Mucosa of rectum (tissue), 2 donors: ENCODE data around the gene GPR155.

Source experiments
- H3K27ac ChIP-seq, 2 donors: one replicate each; pipeline ENCODE4 v1.7.0; 2013; ENCODE audit warnings: inconsistent platforms in 2 of 2, low read depth in 2 of 2, low read length in 2 of 2
- H3K27me3 ChIP-seq, 2 donors: one replicate each; pipeline ENCODE4 v1.7.0; 2013; ENCODE audit warnings: low read length in 2 of 2; ENCODE audit not compliant: control insufficient read depth in 2 of 2, insufficient read depth in 2 of 2
- H3K36me3 ChIP-seq, 2 donors: one replicate each; pipeline ENCODE4 v1.7.0; 2013; ENCODE audit warnings: low read length in 2 of 2; ENCODE audit not compliant: control insufficient read depth in 2 of 2, insufficient read depth in 2 of 2
- H3K4me1 ChIP-seq, 2 donors: one replicate each; pipeline ENCODE4 v1.7.0; 2013; ENCODE audit warnings: low read length in 2 of 2, mild to moderate bottlenecking in 1 of 2; ENCODE audit not compliant: control insufficient read depth in 2 of 2, insufficient read depth in 2 of 2
- H3K4me3 ChIP-seq, 2 donors: one replicate each; pipeline ENCODE4 v1.7.0; 2013; ENCODE audit warnings: low read length in 2 of 2
- H3K9ac ChIP-seq, 2 donors: one replicate each; pipeline ENCODE4 v1.7.0; 2013; ENCODE audit warnings: low read length in 2 of 2, low read depth in 1 of 2, mild to moderate bottlenecking in 1 of 2
- H3K9me3 ChIP-seq, 2 donors: one replicate each; pipeline ENCODE4 v1.7.0; 2013; ENCODE audit warnings: low read length in 2 of 2; ENCODE audit not compliant: control insufficient read depth in 2 of 2
- donor health status: healthy.
- donor health status: Normal muscosa, but diverticular disease.

GPR155 gene

GRCh38 chr2:174473796-174474195, 13.0 kb downstream of the GPR155 start:
- Histone ChIP-seq H3K27ac (no peak overlapping the region), H3K27me3 (no peaks in the 10 kb centered on the region), H3K9me3 (no peaks in the 10 kb centered on the region), H3K36me3 (no peaks in the 10 kb centered on the region), H3K9ac (no peak overlapping the region), H3K4me1 (no peaks in the 10 kb centered on the region), H3K4me3 (no peak overlapping the region)

GRCh38 chr2:174465327-174465726, 21.5 kb downstream of the GPR155 start:
- Histone ChIP-seq H3K9ac (no peak overlapping the region), H3K36me3 (no peaks in the 10 kb centered on the region), H3K4me1 (no peaks in the 10 kb centered on the region), H3K9me3 (no peaks in the 10 kb centered on the region), H3K4me3 (no peak overlapping the region), H3K27me3 (no peaks in the 10 kb centered on the region), H3K27ac (no peak overlapping the region)

GRCh38 chr2:174461221-174461620, 25.6 kb downstream of the GPR155 start:
- no peak overlapping the region for H3K27ac ChIP-seq
- no peak overlapping the region for H3K4me3 ChIP-seq
- no peaks in the 10 kb centered on the region for H3K4me1 ChIP-seq
- no peaks in the 10 kb centered on the region for H3K9me3 ChIP-seq
- H3K36me3 ChIP-seq, result no peaks in the 10 kb centered on the region
- no peak overlapping the region for H3K9ac ChIP-seq
- no peaks in the 10 kb centered on the region for H3K27me3 ChIP-seq

GRCh38 chr2:174454566-174454965, 32.3 kb downstream of the GPR155 start:
- Histone ChIP-seq H3K9ac (no peak overlapping the region), H3K36me3 (no peaks in the 10 kb centered on the region), H3K27me3 (no peaks in the 10 kb centered on the region), H3K27ac (no peak overlapping the region), H3K4me3 (no peak overlapping the region), H3K9me3 (no peaks in the 10 kb centered on the region), H3K4me1 (no peaks in the 10 kb centered on the region)

- no peak overlapping the region for H3K4me3 ChIP-seq
- H3K9me3 ChIP-seq, result no peaks in the 10 kb centered on the region
- H3K4me1 ChIP-seq, result no peaks in the 10 kb centered on the region
- H3K27ac ChIP-seq, result no peak overlapping the region
- no peak overlapping the region for H3K9ac ChIP-seq
- no peaks in the 10 kb centered on the region for H3K27me3 ChIP-seq
- H3K36me3 ChIP-seq, result no peaks in the 10 kb centered on the region
Observed at GRCh38 chr2:174450021-174450816, 36.6 kb downstream of the GPR155 start.

GRCh38 chr2:174449033-174449432, 37.8 kb downstream of the GPR155 start:
- H3K9ac ChIP-seq, result no peak overlapping the region
- no peak overlapping the region for H3K4me3 ChIP-seq
- no peaks in the 10 kb centered on the region for H3K9me3 ChIP-seq
- H3K36me3 ChIP-seq, result no peaks in the 10 kb centered on the region
- H3K27ac ChIP-seq, result no peak overlapping the region
- no peaks in the 10 kb centered on the region for H3K27me3 ChIP-seq
- H3K4me1 ChIP-seq, result no peaks in the 10 kb centered on the region

GRCh38 chr2:174446531-174446930, 40.3 kb downstream of the GPR155 start:
- Histone ChIP-seq H3K27ac (no peak overlapping the region), H3K4me3 (no peak overlapping the region), H3K4me1 (no peaks in the 10 kb centered on the region), H3K36me3 (no peaks in the 10 kb centered on the region), H3K27me3 (no peaks in the 10 kb centered on the region), H3K9me3 (no peaks in the 10 kb centered on the region), H3K9ac (no peak overlapping the region)

GRCh38 chr2:174445248-174445647, 41.6 kb downstream of the GPR155 start:
- no peaks in the 10 kb centered on the region for H3K27me3 ChIP-seq
- H3K9me3 ChIP-seq, result no peaks in the 10 kb centered on the region
- H3K4me3 ChIP-seq, result no peak overlapping the region
- no peaks in the 10 kb centered on the region for H3K36me3 ChIP-seq
- no peak overlapping the region for H3K27ac ChIP-seq
- H3K4me1 ChIP-seq, result no peaks in the 10 kb centered on the region
- H3K9ac ChIP-seq, result no peak overlapping the region

GRCh38 chr2:174444761-174445160, 42.1 kb downstream of the GPR155 start:
- H3K27me3 ChIP-seq, result no peaks in the 10 kb centered on the region
- H3K4me1 ChIP-seq, result no peaks in the 10 kb centered on the region
- no peaks in the 10 kb centered on the region for H3K9me3 ChIP-seq
- no peak overlapping the region for H3K27ac ChIP-seq
- H3K36me3 ChIP-seq, result no peaks in the 10 kb centered on the region
- H3K9ac ChIP-seq, result no peak overlapping the region
- no peak overlapping the region for H3K4me3 ChIP-seq

GRCh38 chr2:174442546-174443510, 44.0 kb downstream of the GPR155 start:
- H3K4me1 ChIP-seq, result no peaks in the 10 kb centered on the region
- H3K27ac ChIP-seq, result no peak overlapping the region
- H3K36me3 ChIP-seq, result peaks cover 0 to 2% of the 10 kb centered on the region in 2 donors
- H3K9me3 ChIP-seq, result no peaks in the 10 kb centered on the region
- H3K9ac ChIP-seq, result no peak overlapping the region
- no peaks in the 10 kb centered on the region for H3K27me3 ChIP-seq
- H3K4me3 ChIP-seq, result no peak overlapping the region
